IPS DF 4.7 (cell line): ENCODE data around the gene KCNQ1OT1.

Experiments
- DNase-seq: peaks from one replicate; pipeline ENCODE4 v3.0.0-alpha.2; 2013; ENCODE audit warnings: low spot score; ENCODE audit errors: extremely low read depth

KCNQ1OT1 gene

GRCh38 chr11:2721210-2721916, 21.6 kb upstream of the KCNQ1OT1 start:
- no peak for DNase-seq

DNA sequence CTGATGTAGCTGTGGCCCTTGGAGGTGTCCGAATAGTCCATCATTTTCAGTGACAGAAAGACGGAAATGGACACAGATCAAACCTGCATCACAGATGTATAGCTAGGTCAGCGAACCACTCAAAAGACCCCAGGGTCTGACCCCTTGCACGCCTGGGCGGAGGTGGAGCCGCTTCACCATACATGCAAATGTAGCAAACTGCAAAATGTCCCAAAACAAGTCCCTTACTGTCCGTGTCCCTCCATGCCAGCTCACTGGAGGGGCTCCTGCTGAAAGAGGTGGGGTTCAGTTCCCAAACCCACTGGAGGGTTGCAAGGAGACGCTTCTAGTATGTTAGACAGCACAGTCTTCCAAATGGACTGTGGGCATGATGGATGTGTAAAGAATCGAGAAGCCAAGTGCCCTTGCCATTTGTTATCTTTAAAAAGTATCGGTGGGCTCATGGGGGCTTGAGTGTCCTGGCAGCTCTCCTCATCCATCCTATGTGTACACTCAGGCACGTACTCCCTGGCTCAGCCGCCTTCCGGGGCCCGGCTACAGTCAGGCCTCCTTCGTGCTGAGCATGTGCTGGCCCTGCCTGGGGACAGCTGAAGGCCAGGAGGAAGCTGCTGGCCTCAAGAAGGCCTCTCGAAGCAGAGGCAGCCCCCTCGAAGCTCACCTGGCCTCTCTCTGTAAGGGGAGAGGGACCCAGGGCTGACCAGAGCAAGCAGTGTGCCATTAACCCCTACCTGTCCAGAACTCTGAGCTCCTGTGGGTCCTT, 20.2 kb upstream of the KCNQ1OT1 start:
- DNase-seq, result no peak

DNA sequence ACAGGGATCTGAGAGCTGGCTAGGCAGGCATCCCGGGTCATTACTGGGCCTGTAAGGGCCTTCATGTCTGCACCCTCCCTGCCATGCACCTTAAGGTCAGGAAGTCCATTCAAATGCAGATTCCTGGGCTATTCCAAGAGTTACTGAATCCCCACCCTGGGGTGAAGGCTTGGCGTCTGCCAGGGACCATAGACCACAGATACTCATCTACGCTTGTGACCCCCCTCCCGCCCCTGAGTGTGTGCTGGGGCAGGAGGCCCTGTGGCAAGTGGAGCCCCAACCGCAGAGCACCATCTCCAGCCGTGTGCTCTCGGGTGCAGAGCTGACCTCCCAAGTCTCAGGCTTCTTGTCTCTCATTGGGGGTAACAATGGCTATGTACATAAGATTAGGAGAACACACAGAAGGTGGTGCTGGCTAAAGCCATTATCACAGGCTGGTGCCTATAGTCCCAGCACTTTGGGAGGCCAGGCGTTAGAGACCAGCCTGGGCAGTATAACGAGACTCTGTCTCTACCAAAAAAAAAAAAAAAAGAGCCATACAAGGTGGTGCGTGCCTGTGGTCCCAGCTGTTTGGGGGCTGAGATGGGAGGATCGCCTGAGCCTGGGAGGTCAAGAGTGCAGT, 19.1 kb upstream of the KCNQ1OT1 start:
- DNase-seq, result no peak

DNA sequence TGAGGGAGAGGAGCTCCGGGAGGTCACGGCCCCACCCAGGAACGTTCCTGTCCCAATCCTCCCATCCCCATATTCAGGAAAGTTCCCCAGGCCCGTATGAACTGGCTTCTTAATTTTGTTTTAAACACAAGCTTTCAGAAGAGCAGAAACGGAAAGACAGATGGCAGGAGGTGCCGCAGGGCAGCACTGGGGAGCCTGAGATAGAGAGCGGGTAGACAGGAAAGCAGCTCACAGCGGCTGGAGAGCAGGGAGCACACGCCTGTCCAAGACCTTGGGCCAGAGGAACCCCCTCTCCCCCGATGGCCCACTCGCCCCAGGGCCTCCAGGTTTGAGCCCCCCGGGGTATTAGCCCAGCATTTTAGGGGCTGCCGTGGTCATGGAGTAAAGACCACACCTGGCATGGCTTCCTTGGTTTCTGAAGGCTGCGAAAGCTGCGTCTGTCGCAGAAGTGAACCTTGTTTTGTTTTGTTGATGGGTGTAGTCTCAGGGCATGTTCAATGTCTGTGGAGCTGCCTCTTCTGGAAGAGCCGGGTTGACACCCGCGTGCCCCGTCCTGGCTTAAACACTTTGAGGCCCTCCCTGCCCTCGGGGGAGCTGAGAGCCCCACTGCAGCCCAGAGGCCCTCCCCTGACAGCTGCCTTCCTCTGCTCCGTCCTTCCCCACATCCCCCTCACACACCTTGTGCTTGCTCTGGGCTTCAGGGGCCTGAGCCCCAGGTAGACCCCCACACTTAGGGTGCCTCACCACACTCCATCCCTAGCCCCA, 17.9 kb upstream of the KCNQ1OT1 start:
- no peak for DNase-seq

GRCh38 chr11:2716376-2717095, 16.7 kb upstream of the KCNQ1OT1 start:
- DNase-seq, result no peak

DNA sequence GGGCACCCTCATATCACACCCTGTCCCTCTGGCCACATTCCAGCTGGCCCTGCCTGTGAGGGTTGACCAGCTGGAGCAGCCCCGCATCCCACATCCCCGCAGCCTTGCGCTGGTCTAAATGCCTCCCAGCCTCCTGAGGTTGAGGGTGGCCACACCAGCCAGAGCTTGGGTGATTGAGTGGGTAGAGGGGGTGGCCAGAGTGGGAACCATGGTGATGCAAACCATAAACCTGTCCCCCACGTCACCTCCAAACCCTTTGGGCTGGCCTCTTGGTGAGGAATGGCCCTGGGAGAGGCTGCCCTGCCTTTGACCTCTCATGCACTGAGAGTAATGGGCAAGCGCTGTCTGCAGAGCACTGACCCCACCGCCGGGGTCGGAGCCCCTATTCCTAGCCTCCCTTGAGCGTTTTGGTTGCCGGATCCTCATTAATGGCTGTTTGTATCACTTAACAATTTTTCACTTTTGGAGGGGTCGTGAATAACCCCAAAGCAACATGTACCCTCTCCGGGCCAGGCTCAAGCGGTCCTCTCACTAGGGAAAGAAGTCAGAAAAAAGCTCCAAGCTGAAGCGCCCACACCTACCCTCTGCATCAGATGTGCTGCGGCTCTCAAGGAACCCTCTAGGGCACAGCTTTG, 16.0 kb upstream of the KCNQ1OT1 start:
- no peak for DNase-seq

DNA sequence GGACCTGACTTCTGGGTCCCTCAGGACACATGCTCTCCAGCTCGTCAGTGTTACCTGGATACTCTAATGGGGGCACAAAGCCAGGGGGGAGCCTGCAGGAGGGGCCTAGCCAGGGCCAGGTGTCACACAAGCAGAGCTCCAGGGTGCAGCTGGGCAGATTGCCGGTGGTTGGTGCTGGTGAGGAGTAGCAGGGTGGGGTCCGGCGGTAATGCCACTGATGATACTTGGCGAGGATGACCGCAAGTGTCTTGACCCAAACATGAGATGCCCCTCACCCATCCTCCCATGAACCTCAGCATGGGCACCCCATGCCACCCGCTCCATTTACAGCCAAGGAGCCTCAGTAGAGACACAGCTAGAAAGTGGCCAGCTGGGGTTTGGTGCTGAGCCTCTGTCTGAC, 15.1 kb upstream of the KCNQ1OT1 start:
- no peak for DNase-seq

- DNase-seq, result no peak
These were observed 14.6 kb upstream of the KCNQ1OT1 start for GRCh38 chr11:2714463-2714800.

- no peak for DNase-seq
These were observed 14.1 kb upstream of the KCNQ1OT1 start for GRCh38 chr11:2713661-2714462.

GRCh38 chr11:2713094-2713493, 13.3 kb upstream of the KCNQ1OT1 start:
- DNase-seq, result no peak

DNA sequence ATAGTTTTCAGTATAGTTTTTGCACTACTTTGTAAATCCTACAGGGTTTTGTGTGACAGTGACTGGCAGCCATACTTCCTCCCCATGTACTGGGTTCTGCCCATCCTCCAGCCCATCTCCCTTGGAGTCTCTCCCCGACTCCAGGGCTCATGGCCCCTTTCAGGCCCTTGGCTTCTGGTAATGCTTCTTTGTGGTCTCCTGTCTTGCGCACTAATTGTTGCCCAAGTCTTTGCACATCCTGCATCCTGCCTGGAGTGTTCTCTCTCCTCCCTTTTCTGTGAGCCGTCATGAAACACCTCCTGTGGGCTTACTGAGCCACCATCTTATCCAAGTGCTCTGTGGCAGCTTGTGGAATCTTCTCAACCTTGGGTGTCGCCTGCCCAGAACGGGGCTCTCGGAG, 11.4 kb upstream of the KCNQ1OT1 start:
- no peak for DNase-seq

GRCh38 chr11:2709429-2709828, 9.6 kb upstream of the KCNQ1OT1 start:
- DNase-seq, result no peak

DNA sequence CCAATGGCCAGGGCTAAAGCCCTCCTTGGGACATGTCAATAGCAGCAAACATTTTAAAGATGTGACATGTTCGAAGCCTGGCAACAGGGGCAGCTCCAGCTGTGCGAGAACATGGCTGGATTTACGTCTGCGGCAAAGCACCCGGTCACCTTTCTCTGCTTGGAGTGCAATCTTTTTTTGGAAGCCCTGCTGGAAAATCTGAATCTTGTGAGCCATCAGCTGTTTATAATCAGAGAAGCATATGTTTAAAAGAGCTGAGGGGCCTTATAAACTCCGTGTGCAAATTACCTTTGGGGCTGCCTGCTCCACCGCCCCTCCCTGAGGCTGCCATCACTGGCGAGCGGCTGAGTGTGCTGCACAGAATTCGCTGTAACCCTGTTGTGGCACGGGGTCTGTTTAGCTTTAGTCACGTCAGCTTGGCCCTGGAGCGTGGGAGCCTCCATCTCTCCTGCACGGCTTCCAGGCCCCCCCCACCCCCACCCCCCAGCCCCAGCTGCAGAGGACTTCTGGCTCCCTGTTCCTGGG, 9.0 kb upstream of the KCNQ1OT1 start:
- no peak for DNase-seq

DNA sequence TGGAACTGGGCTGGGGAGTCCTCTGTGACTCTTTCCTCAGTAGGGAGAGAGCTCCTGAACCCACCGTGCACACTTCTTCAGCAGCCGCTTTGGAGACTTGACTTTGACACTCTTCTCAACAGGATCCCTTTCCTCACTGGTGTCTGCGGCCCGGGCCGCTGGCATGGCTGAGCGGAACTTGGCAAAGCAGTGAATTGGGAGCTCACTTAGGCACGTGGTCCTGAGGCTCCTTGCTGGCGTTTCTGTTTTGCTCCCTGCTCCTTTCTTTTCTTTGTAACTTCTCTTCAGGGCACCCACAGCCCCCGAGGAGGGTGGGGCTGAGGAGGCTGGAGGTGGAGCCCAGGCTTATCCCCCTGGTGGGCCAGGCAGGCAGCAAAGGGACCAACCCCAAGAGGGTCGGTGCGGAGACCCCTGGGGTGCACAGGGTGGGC, 8.4 kb upstream of the KCNQ1OT1 start:
- no peak for DNase-seq

- DNase-seq, result no peak
These were observed 7.9 kb upstream of the KCNQ1OT1 start for GRCh38 chr11:2707736-2708135.

DNA sequence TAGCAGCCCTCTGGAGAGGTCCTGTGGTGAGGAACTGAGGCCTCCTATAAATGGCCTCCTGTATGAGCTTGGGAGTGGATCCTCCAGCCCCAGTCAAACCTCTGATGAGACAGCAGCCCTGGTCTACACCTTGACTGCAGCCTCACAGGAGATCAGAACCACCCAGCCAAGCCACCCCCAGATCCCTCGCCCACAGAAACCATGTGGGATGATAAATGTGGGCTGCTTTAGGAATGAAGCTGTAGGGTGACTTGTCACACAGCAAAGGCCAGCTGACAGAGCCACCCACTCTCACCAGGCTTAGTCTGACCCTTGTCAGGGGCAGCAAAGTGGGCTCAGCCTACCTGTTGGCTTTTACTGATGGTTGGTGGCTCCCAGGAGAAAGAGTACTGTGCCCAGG, 6.5 kb upstream of the KCNQ1OT1 start:
- DNase-seq, result no peak

DNA sequence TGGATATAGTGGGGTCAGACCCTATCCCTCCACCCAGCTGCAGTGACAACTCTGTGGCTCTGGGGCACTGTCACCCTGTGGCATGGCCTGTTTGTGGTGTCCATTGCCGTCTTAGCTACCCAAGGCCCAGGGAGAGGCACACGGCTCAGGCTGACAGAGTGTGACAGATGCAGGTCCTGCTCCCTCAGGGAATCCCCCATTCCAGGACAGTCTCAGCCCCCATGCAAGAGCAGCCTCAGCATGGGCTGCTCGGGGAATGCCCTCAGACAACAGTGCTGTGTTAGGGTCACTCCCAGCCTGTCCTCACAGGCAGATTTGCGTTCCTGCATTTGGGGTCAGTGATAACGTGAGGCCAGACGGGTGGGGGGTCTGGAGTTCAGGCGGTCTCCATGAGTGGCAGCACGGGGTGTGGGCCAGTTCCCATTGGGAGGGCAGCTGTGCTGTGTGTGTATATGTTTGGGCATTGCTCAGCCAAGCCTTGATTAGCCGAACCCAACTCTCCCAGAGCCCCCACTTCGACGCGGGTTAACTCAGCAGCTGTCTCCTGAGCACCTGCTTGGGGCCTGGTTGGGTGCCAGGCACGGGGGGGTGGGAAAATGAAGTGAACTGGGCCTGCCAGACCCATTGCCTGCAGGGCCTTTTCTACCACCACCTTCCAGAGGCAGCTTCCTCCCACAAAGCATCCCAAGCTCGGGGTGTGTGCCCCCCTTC, 5.3 kb upstream of the KCNQ1OT1 start:
- no peak for DNase-seq

DNA sequence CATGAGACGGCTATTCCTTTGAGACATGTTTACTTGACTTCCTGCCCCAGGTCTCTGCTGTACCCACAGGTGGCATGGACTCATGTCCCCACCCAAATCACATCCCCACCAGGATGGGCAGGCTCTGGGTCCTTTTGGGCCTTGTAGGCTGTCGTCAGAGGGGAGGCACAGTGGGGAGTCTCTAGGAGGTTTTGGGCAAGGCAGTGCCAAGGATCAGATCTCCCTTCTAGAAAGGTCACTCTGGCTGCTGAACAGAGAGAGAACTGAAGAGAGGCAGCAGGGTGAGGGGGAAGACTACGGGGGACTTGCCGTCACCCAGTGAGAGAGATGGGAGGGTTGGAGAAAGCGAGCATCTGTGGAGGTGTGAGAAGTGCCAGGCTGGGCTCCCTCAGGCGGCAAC, 4.6 kb upstream of the KCNQ1OT1 start:
- no peak for DNase-seq
